Activated gamma-delta T cell (primary cell): ENCODE results near the gene FOSL2.

Experiments used
- DNase-seq: peaks from one replicate; lab custom pipeline; 2025; lab: John Stamatoyannopoulos, UW

FOSL2 gene

GRCh38 chr2:28449488-28450395 lies 57.1 kb downstream of the FOSL2 start:
- no peak for DNase-seq

DNA sequence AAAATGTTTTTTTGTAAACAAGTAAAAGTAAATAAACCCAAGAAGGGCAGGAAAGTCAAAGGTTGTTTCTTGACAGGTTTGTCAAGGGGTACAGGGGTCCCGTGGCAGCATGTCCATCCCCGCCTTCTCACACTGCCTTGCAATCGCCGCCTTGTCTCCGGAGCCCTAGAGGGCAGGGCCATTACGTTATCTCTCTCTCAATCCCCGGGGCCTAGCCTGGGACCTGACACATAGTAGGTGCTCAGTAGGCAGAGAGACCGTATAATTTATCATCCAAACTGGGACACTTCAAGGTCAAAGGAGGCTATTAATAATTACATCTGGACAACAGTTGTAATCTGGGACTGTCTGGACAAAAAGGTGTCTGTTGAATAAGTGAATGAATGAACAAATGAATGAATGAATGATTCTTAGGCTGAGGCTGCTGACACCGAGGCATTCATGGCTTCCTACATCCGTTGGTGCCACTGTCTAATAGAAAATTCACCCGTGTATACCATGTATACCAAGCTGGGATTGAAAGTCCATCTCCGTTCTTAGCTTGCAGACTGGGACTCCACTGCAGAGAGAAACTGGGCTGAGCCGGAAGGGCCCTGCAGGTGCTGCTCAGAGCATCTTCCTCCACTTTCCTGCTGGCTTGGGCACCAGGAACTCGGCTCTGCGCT lies 58.4 kb downstream of the FOSL2 start:
- DNase-seq, result no peak

- DNase-seq, result no peak
These were observed 59.3 kb downstream of the FOSL2 start for GRCh38 chr2:28451793-28452533.

DNA sequence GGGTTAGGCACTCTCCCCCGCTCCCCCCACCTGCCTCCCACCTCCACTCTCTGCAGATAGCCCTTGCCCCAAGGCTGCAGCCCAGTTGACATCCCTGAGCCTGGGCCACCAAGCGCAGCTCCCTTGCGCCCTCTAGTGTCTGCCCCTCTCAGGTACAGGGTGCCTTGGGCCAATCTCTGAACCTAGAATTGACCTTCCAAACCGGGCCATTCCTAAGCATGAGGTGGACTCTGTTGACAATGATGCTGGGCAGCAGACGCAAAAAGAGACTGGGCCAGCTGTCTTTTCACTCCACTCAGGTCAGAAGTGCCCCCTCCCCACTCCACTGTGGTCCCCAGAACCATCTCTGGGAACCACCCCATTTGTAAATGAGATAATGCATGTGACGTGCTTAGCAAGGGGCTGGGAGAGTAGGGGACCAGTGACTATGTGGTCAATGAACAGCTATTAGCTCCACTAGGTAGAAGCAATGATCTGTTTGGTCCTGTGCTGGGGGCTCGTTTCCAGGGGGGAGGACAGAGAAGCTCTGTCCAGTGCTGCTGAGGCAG lies 60.0 kb downstream of the FOSL2 start:
- DNase-seq, result peak; percentile 24

GRCh38 chr2:28453396-28453795 lies 60.7 kb downstream of the FOSL2 start:
- no peak for DNase-seq

GRCh38 chr2:28454016-28454930 lies 61.6 kb downstream of the FOSL2 start:
- DNase-seq, result no peak

DNA sequence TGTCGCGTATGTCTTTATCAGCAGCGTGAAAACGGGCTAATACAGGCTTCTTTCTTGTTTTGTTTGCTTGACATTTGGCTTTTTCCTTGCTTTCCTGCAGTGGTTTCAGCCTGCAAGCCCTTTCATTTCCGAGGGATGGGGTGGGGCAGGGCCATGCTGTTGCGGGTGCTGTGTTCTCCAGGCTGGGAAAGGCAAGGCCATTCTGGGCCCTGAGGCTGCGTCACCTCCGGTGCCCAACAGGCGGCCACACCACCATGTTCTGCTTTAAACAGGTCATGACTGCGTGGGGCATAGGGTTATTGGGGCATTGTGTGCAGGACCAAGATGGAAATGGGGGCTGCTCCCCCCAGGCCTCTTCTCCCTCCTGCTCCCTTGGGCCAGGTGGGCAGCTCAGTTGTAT lies 64.6 kb downstream of the FOSL2 start:
- DNase-seq, result no peak

DNA sequence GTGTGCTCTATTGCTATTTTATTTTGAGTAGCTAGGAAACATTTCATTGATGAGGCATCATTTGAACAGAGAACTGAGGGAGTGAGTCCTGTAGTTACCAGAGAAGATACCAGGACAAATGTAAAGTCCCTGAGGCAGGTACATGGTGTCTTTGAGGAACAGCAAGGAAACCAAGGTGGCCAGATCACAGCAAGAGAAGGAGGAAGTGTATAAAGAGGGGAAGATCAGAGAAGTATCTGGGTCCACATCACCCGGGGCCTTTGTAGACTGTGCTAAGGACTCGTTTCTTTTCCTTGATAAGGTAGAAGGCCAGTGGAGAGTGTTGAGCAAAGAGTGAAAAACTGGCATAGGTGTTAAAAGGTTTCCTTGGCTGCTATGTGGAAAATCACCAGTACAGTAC lies 68.4 kb downstream of the FOSL2 start:
- DNase-seq, result no peak

DNA sequence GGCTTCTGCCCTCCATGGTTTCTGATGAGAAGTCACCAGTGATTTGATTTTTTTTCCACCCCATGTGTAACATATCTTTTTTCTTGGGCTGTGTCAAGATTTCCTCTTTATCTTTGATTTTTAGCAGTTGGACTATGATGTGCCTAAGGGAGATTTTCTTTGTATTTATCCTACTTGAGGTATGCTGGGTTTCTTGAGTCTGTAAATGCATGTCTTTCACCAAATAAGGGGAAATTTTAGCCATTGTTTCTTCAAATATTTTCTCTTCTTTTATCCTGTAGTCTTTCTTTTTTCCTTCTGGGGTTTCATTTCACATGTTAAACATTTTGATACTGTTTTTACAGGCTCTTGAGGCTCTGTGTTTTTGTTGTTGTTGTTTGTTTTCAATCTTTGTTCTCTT lies 69.5 kb downstream of the FOSL2 start:
- DNase-seq, result no peak

DNA sequence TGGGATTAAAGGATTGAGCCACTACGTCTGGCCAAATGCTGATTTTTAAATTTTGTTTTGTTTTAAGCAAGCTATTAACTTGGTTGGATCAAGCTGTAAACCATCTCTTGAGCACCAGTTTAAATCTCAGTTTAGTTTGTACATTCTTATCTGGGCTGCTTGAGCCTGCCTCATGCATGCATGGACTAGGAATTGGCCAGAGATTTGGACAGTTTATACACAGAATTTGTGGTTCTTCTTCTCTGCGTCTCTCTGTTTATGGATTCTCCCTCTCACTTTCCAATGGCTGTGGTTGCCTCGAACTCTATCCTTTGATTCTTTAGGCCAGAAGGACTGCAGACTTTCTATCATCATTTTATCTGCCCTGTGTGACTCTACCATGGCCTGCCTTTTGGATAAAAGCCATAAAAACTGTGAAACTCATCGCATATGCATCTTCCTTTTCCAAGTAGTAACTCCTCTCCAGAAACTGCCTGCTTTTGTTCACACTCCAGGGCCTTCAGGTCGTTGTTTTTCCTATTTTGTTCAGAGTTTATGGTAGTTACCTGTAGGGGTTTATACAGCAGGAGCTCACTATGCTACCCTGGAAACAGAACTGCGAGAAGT lies 70.7 kb downstream of the FOSL2 start:
- DNase-seq, result no peak

- no peak for DNase-seq
These were observed 71.2 kb downstream of the FOSL2 start for GRCh38 chr2:28463893-28464292.

DNA sequence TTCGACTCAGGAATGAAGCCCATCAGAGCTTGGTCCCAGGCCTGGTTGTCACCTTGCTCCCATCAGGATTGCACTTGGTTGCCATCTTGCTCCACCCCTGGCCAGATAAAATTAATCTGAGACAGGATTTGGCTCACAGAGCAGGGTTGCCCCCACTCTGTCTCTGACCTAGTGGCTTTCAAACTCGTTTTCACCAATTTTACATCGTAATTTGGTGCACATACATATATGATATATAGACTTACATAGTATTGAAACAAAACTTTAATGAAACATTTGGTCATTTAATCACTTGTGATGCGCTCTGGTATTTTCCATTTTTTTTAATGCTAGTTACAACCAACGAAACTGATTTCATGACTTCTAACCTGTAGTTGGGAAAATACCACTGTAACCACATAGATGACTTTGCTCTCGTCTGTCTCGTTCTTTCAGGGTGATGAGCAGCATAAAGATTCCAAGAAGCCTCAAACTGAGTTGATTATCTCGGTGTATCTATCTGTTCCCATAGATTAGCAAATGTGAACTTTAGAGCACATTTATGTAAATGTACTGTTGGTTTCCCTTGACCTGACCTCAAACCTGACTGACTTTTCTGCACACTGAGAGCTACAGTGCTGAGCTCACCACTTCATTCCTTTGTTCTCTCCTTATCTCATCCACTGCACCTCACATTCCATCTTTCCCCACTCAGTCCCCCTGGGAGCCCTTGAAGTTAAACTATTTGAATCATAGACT lies 72.7 kb downstream of the FOSL2 start:
- DNase-seq, result no peak
